Peyer's patch (tissue), 4 donors: ENCODE measurements around the gene TEC.

Experiments
- CTCF ChIP-seq, 6 experiments: fragments of 450-650 bp in 4 of 6; fragments of 200-600 bp in 2 of 6; sonication (generic) in 1 of 6; IDR thresholded peaks; one replicate each; pipeline ENCODE4 v1.5.1; 2017 to 2019; ENCODE audit warnings: antibody characterized with exemption in 6 of 6, mild to moderate bottlenecking in 3 of 6, moderate library complexity in 1 of 6
- POLR2A ChIP-seq, 2 donors: fragments of 450-650 bp; IDR thresholded peaks; one replicate each; pipeline ENCODE4 v1.5.1; 2017; ENCODE audit warnings: antibody characterized with exemption in 2 of 2, mild to moderate bottlenecking in 2 of 2, moderate library complexity in 2 of 2

- no peak for TF ChIP-seq CTCF (IDR thresholded peaks at IDR 0.05)
- TF ChIP-seq POLR2A (IDR thresholded peaks at IDR 0.05): no peak
Observed at GRCh38 chr4:48188390-48188789, 81.2 kb downstream of the TEC start.
